PC-9 (cell line): ENCODE results near the gene BRIP1. TPM values are rescaled to one million over a fixed set of nuclear protein-coding genes. Genes with fewer than 3 reads are reported as not detected.

Experiments used
- BruUV-seq: library from RNA; stranded (reverse); fragments of 400-500 nt; replicated peaks from 2 replicates; lab custom pipeline; 2021; lab: Mats Ljungman, UMichigan
- CTCF ChIA-PET: fragments of 300-600 bp; sonication (Branson Sonifier 250); formaldehyde crosslinking; loops from one replicate; lab custom pipeline; 2022; ENCODE audit warnings: antibody characterized with exemption; lab: Charles Lee
- POLR2A ChIA-PET: fragments of 300-600 bp; sonication (Branson Sonifier 250); formaldehyde crosslinking; loops from one replicate; lab custom pipeline; 2022; ENCODE audit warnings: antibody characterized with exemption; ENCODE audit not compliant: unreplicated experiment; lab: Charles Lee
- DNase-seq, 2 experiments: peaks; one replicate each; pipeline versions ENCODE4 v3.0.0 to v3.0.0-alpha.2; 2015 to 2022; ENCODE audit warnings: mixed read lengths in 1 of 2
- H2AFZ ChIP-seq: fragments of 200-600 bp; sonication (generic); 2 replicates; pipeline ENCODE4 v1.8.1; 2017; ENCODE audit warnings: antibody characterized with exemption
- H3F3A ChIP-seq: fragments of 200-600 bp; sonication (generic); 2 replicates; pipeline ENCODE4 v1.8.1; 2017; ENCODE audit warnings: antibody characterized with exemption, mild to moderate bottlenecking, low read depth; ENCODE audit not compliant: insufficient read depth
- H3K27ac ChIP-seq: fragments of 200-600 bp; sonication (generic); 2 replicates; pipeline ENCODE4 v1.6.1; 2016; ENCODE audit warnings: mixed run types
- H3K27me3 ChIP-seq: fragments of 200-600 bp; sonication (generic); 2 replicates; pipeline ENCODE4 v1.6.1; 2016; ENCODE audit warnings: low read depth, mixed run types; ENCODE audit not compliant: insufficient read depth
- H3K36me3 ChIP-seq: fragments of 200-600 bp; sonication (generic); 2 replicates; pipeline ENCODE4 v1.6.1; 2016; ENCODE audit warnings: low read depth, mixed run types
- H3K4me1 ChIP-seq: fragments of 200-600 bp; sonication (generic); replicated peaks from 2 replicates; pipeline ENCODE4 v1.6.1; 2016; ENCODE audit warnings: mixed run types; ENCODE audit not compliant: insufficient read depth
- H3K4me2 ChIP-seq: fragments of 200-600 bp; sonication (generic); 2 replicates; pipeline ENCODE4 v1.6.1; 2017; ENCODE audit warnings: mixed run types
- H3K4me3 ChIP-seq: fragments of 200-600 bp; sonication (generic); 2 replicates; pipeline ENCODE4 v1.6.1; 2016; ENCODE audit warnings: mixed run types
- H3K79me2 ChIP-seq: fragments of 200-600 bp; sonication (generic); 2 replicates; pipeline ENCODE4 v1.6.1; 2017; ENCODE audit warnings: low read depth, mixed run types
- H3K9me2 ChIP-seq: fragments of 200-600 bp; sonication (generic); 2 replicates; pipeline ENCODE4 v1.8.1; 2017; ENCODE audit warnings: mild to moderate bottlenecking; ENCODE audit not compliant: insufficient read depth
- H3K9me3 ChIP-seq: fragments of 200-600 bp; sonication (generic); 2 replicates; pipeline ENCODE4 v1.8.1; 2016; ENCODE audit warnings: low read depth; ENCODE audit not compliant: insufficient read depth
- H4K20me1 ChIP-seq: fragments of 200-600 bp; sonication (generic); 2 replicates; pipeline ENCODE4 v1.8.1; 2017; ENCODE audit not compliant: insufficient read depth
- CTCF ChIP-seq: fragments of 200-600 bp; sonication (generic); conservative IDR thresholded peaks from 2 replicates; pipeline ENCODE4 v1.6.1; 2017; ENCODE audit warnings: mixed run types, antibody characterized with exemption, mild to moderate bottlenecking, moderate library complexity
- EZH2 ChIP-seq: fragments of 200-600 bp; sonication (generic); IDR thresholded peaks from 2 replicates; pipeline ENCODE4 v1.8.0; 2017; ENCODE audit warnings: antibody characterized with exemption, low read depth
- intact Hi-C: fragments of 100-400 bp; cut with micrococcal nuclease; formaldehyde crosslinking; loops from one replicate; pipeline ENCODE4 v1.10.0; 2022; ENCODE audit not compliant: unreplicated experiment
- total RNA-seq: library from RNA; stranded (reverse); gene quantifications from 2 replicates; pipeline ENCODE4 v1.2.3, GENCODE V29; 2021

BRIP1 gene
- total RNA-seq, 1 experiment from 2014 or later, result 16.0 TPM

DNA sequence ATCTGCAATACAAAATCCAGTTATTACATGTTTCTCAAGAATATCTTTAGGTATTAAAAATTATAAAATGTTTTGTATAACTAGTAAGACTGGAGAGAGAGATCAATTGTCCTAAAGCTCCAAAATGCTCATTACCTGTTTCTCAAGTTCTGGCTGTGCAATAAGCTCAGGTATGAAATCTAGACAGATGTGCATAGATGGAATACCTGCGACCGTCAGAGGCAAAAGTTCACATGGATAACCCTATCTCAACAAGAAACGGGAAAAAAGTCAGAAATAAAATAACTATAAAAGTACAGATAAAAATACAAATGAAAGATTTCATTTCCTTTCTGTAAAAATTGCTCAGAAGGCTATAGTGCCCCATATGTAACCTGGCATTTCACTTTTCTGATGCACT is 5.8 kb upstream of the BRIP1 start:
- BruUV-seq, result no TSS peak
- Histone ChIP-seq H4K20me1 (no peaks in the 10 kb centered on the region), H2AFZ (no peak overlapping the region), H3K9me3 (no peaks in the 10 kb centered on the region), H3K79me2 (no peaks in the 10 kb centered on the region), H3K4me2 (no peak overlapping the region), H3F3A (peaks cover 13% of the 10 kb centered on the region), H3K4me1 (peaks cover 5% of the 10 kb centered on the region), H3K27me3 (no peaks in the 10 kb centered on the region), H3K9me2 (no peaks in the 10 kb centered on the region), H3K36me3 (peaks cover 21% of the 10 kb centered on the region; the same call in 1 of the 2 replicates), H3K27ac (no peak overlapping the region), H3K4me3 (no peak overlapping the region)
- TF ChIP-seq CTCF (no peak), EZH2 (no peak)
- DNase-seq, result no peak
- intact Hi-C loops, result loop anchor here (10.0 kb wide), 1 partner anchor 196 kb away; the partner anchor contains the start of gene MED13
- ChIA-PET POLR2A (no interaction called here), CTCF (no interaction called here)

DNA sequence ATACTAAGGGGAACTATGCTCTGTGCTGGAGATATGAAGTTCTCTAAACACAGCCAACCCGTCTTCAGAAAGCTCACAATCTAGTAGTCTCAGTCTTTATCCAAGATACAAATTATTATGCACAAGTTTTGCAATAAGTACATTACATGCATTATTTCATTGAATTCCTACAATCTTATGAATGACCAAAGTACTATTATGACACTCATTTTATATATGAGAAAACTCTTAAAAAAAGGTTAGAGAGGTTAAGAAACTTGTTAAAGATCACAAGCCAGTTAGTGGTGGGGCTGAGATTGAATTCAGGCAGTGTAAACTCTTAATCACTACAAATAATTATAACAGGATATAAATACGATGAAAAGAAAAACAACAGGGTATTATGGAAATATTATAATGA is 4.7 kb upstream of the BRIP1 start:
- H3K36me3 ChIP-seq, result 0 out of 2 replicates have a peak, but pooled peaks cover 20% of the 10 kb centered on the region
- H2AFZ ChIP-seq, result no peak overlapping the region
- H3K27ac ChIP-seq, result no peak overlapping the region
- no peak overlapping the region for H3K4me2 ChIP-seq
- peaks cover 21% of the 10 kb centered on the region for H3F3A ChIP-seq
- DNase-seq, result no peak
- H3K79me2 ChIP-seq, result no peaks in the 10 kb centered on the region
- POLR2A ChIA-PET, result no interaction called here
- H3K9me3 ChIP-seq, result no peaks in the 10 kb centered on the region
- H3K4me1 ChIP-seq, result peaks cover 7% of the 10 kb centered on the region
- no TSS peak for BruUV-seq
- TF ChIP-seq CTCF, result no peak
- no peak for TF ChIP-seq EZH2
- no peaks in the 10 kb centered on the region for H3K27me3 ChIP-seq
- no peak overlapping the region for H3K4me3 ChIP-seq
- intact Hi-C loops, result loop anchor here (10.0 kb wide), 1 partner anchor 197 kb away; the partner anchor contains the start of gene MED13
- CTCF ChIA-PET, result no interaction called here
- no peaks in the 10 kb centered on the region for H4K20me1 ChIP-seq
- H3K9me2 ChIP-seq, result no peaks in the 10 kb centered on the region

GRCh38 chr17:61867033-61867432 is 3.7 kb upstream of the BRIP1 start:
- Histone ChIP-seq H3K4me2 (no peak overlapping the region), H3K27me3 (no peaks in the 10 kb centered on the region), H3K9me3 (no peaks in the 10 kb centered on the region), H3F3A (peaks cover 29% of the 10 kb centered on the region), H3K27ac (no peak overlapping the region), H3K79me2 (peaks cover 8% of the 10 kb centered on the region), H4K20me1 (no peaks in the 10 kb centered on the region), H2AFZ (no peak overlapping the region), H3K4me3 (no peak overlapping the region), H3K36me3 (0 out of 2 replicates have a peak, but pooled peaks cover 18% of the 10 kb centered on the region), H3K4me1 (peaks cover 14% of the 10 kb centered on the region), H3K9me2 (no peaks in the 10 kb centered on the region)
- BruUV-seq, result no TSS peak
- POLR2A ChIA-PET, result no interaction called here
- intact Hi-C loops, result loop anchor here (10.0 kb wide), 1 partner anchor 198 kb away; the partner anchor contains the start of gene MED13
- TF ChIP-seq EZH2, result no peak
- TF ChIP-seq CTCF, result no peak
- CTCF ChIA-PET, result interaction anchor here (0.5 kb wide), 1 partner anchor 335 kb away, joined by 4 read pairs; no protein-coding TSS in a partner anchor
- DNase-seq, result no peak
